Transverse colon (tissue), 4 donors: ENCODE results near the gene ZNF641.

Experiments used
- CTCF ChIP-seq, 5 experiments: fragments of 200-600 bp in 3 of 5; fragments of 450-650 bp in 2 of 5; sonication (generic) in 3 of 5; IDR thresholded peaks; 1 replicate in 2 of 5; 2 replicates in 3 of 5; pipeline ENCODE4 v1.5.1; 2016 to 2017; ENCODE audit warnings: antibody characterized with exemption in 5 of 5, inconsistent platforms in 3 of 5, mild to moderate bottlenecking in 2 of 5, moderate library complexity in 1 of 5
- EP300 ChIP-seq: sonication (generic); formaldehyde crosslinking; IDR thresholded peaks from one replicate; pipeline ENCODE4 v1.6.1; 2017; ENCODE audit warnings: antibody characterized with exemption, low read depth
- POLR2A ChIP-seq: fragments of 450-650 bp; IDR thresholded peaks from one replicate; pipeline ENCODE4 v1.6.1; 2016; ENCODE audit warnings: antibody characterized with exemption, mild to moderate bottlenecking, moderate library complexity
- POLR2AphosphoS5 ChIP-seq, 3 donors: sonication (generic); formaldehyde crosslinking; IDR thresholded peaks; one replicate each; pipeline ENCODE4 v1.6.1; 2016; ENCODE audit warnings: antibody characterized with exemption in 3 of 3

- no peak for TF ChIP-seq CTCF (IDR thresholded peaks at IDR 0.05)
- TF ChIP-seq EP300 = no peak
- TF ChIP-seq POLR2A = no peak
- TF ChIP-seq POLR2AphosphoS5 (IDR thresholded peaks at IDR 0.05) = no peak
These were observed 8.3 kb upstream of the ZNF641 start for GRCh38 chr12:48358937-48359513.
